Fibroblast of villous mesenchyme (primary cell): ENCODE data around the gene JMJD1C. TPM values are rescaled to one million over a fixed set of nuclear protein-coding genes. Genes with fewer than 3 reads are reported as not detected.

Experiments
- DNase-seq: peaks from one replicate; pipeline ENCODE4 v3.0.0-alpha.2; 2010; ENCODE audit warnings: low read depth
- H3K4me3 ChIP-seq: 2 replicates; pipeline ENCODE4 v1.5.1; 2011; ENCODE audit warnings: low read depth, mild to moderate bottlenecking, low read length
- total RNA-seq: library from RNA; depleted of rRNA; stranded (reverse); fragments of >200 nt; gene quantifications from 2 replicates; pipeline ENCODE4 v1.2.3, GENCODE V29; 2012
- TF ChIP-seq, protein P1 (sequence below): IDR thresholded peaks from 2 replicates; pipeline ENCODE4 v1.5.1; 2012; ENCODE audit warnings: low read depth, mild to moderate bottlenecking, low read length; ENCODE audit not compliant: insufficient read depth

The JMJD1C gene
- total RNA-seq, 1 donor = 98.4 TPM

DNA sequence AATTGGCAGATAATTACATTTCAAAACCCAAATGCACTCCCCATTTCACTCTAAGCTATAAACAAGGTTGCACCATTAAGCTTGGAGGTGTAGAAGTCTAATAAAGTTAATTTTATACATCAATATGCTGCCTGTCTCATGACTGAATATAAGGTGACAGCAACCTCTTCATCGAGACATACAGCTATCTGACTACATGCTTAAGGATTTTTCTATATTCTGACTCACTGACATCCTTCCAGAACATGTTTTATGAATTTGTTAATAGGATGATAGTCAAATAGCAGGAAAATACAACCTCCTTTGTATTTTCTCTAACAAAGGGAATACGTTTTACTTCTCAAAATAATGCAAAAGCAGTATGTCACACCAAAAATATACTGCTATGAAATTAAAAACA is 256.1 kb downstream of the JMJD1C start:
- TF ChIP-seq, protein P1, sequence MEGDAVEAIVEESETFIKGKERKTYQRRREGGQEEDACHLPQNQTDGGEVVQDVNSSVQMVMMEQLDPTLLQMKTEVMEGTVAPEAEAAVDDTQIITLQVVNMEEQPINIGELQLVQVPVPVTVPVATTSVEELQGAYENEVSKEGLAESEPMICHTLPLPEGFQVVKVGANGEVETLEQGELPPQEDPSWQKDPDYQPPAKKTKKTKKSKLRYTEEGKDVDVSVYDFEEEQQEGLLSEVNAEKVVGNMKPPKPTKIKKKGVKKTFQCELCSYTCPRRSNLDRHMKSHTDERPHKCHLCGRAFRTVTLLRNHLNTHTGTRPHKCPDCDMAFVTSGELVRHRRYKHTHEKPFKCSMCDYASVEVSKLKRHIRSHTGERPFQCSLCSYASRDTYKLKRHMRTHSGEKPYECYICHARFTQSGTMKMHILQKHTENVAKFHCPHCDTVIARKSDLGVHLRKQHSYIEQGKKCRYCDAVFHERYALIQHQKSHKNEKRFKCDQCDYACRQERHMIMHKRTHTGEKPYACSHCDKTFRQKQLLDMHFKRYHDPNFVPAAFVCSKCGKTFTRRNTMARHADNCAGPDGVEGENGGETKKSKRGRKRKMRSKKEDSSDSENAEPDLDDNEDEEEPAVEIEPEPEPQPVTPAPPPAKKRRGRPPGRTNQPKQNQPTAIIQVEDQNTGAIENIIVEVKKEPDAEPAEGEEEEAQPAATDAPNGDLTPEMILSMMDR = no peak
- DNase-seq = no peak
- H3K4me3 ChIP-seq = no peak overlapping the region

DNA sequence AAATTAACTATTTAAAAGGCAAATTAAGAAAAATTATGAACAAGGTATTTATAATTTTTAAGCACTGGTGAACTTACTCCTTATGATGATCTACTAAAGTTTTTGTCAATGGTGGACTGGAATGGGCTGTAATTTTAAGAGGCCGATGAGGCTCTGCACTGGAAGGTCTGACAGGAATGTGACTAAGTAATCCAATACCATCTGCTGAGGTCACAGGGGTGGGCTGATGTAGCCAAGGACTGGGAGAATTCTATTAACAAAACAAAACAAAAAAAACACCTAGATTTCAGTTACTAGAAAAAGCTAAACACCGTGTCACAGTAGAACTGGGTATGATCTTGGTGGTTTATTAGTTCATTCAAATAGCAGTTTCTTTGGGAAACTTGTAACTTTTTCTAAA is 256.8 kb downstream of the JMJD1C start:
- H3K4me3 ChIP-seq = no peak overlapping the region
- TF ChIP-seq, protein P1 = no peak
- DNase-seq = peak; percentile 37

DNA sequence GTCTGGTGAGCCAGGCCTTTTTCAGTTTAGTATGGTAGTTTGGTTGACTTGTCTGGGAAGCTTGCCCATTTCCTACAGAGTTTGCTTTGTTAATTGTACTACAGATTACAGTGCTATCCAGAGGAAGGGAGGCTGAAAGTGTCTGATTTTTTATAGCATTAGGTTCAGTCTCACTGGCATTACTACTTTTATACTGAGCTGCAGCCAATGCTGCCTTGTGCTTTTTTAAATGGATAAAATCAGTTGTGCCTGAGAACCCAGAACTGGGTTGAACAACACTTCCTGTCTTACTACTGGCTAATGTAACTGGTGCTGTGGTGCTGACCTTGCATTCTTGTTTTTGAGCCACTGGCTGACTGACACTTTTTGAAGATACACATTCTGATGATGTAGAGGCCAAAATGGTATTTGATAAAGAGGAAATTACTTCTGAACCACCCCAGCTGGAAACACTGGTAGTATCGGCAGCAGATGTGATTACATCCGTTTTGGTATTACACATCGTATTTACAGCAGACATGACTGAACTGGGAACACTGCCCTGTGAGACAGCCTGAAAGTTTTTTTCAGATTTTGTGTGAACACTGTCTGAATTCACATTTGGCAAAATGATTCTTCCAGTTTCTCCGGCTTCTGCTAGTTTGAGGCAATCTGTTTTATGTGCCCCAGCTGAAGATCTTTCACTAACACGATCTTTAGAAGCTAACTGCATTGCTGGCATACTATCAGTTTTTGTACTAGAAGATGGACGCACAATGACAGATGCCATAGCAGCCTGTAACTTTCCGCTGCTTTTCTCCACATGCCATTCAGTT is 258.6 kb downstream of the JMJD1C start:
- TF ChIP-seq, protein P1 = no peak
- H3K4me3 ChIP-seq = peak overlapping the region; percentile 19
- DNase-seq = peak; percentile 84

DNA sequence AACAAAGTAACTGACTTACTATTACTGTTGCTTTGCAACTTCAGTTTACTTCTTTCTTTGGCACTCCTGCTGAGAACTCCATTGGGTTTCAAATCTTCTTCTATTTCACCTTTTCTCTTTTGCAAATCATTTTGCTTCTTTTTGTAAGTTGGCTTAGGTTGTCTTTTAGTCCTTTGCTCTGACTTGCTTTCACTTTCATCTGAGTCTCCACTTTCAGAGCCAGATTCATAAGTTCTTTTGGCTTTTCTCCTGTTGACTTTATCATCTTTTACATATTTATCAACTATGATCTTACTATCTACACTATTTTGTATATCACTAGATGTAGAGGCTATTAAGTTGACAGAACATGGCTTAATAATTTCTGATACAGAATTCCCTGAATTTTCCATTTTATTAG is 259.2 kb downstream of the JMJD1C start:
- no peak for DNase-seq
- H3K4me3 ChIP-seq = no peak overlapping the region
- TF ChIP-seq, protein P1 = no peak

DNA sequence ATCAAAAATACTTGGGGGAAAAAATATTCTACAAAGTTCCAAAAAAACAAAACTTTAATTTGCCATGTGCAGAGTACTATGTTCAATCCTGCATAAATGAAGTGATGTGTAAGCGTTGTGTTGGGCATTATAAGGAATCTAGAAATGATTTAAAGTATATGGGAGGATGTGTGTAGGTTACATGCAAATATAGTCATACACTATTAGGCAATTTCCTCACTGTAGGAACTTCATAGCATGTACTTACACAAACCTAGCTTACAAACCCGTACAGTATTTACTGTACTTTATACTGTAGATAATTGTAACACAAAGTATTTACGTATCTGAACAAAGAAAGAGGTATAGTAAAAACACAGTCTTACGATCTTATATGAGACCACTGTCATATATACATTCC is 260.4 kb downstream of the JMJD1C start:
- H3K4me3 ChIP-seq = no peak overlapping the region
- TF ChIP-seq, protein P1 = no peak

DNA sequence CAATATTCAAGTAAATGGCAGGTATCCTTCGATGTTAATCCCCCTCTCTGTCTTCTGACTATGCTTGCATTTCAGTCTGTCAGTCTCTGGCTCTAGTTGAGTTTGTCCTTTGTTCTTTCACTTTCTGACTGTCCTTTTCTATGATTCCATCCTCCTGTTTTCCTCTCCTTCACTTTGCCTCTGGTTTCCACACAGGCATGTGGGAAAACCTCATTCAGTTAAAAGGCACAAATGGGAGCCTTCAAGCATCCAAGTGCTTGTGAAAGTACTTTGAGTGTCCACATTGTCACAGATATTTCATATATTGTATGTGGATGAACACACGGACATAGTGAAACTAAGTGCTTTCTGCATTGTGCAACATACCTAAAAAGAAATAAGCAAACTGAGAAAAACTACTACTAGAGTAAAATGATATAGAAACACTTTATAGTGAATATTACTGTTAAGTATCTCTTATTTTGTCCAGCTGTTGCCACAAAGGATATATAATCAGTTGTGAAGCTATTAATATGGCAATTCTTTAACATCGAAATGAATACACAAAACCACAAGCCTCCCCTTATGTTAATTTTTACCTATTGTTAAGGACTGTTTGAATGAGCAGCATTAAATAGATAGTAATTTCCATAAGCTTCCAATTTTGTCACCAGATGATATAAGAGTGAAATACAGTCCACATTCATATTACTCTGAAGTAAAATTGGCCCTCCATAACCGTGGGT is 260.9 kb downstream of the JMJD1C start:
- DNase-seq = peak; percentile 34
- TF ChIP-seq, protein P1 = no peak
- H3K4me3 ChIP-seq = peak overlapping the region; percentile 1

More for the DNA sequence above, 260.4 kb downstream of the JMJD1C start:
- DNase-seq = no peak
